Erythroblast (primary cell): ENCODE data around the gene LMNTD2.

Experiments used
- GATA1 ChIP-seq: IDR thresholded peaks from 2 replicates; pipeline ENCODE4 v1.6.1; 2011; ENCODE audit warnings: low read depth, mild to moderate bottlenecking, control low read depth, low read length, moderate library complexity
- POLR2A ChIP-seq: IDR thresholded peaks from 2 replicates; pipeline ENCODE4 v1.6.1; 2011; ENCODE audit warnings: mild to moderate bottlenecking, low read length

- TF ChIP-seq POLR2A (no peak), GATA1 (no peak)
Measured at GRCh38 chr11:508956-509355, 51.6 kb downstream of the LMNTD2 start.
